Measurements from ENCODE around the gene AHDC1. TPM values are rescaled to one million over a fixed set of nuclear protein-coding genes. Genes with fewer than 3 reads are reported as not detected.

The AHDC1 gene
- total and polyA plus RNA-seq, 2 of the 13 experiments (the other 11 are each of a cell fraction or from before 2014, with no cell fraction given), result 1.0 to 2.7 TPM

- TF ChIP-seq, protein P1, sequence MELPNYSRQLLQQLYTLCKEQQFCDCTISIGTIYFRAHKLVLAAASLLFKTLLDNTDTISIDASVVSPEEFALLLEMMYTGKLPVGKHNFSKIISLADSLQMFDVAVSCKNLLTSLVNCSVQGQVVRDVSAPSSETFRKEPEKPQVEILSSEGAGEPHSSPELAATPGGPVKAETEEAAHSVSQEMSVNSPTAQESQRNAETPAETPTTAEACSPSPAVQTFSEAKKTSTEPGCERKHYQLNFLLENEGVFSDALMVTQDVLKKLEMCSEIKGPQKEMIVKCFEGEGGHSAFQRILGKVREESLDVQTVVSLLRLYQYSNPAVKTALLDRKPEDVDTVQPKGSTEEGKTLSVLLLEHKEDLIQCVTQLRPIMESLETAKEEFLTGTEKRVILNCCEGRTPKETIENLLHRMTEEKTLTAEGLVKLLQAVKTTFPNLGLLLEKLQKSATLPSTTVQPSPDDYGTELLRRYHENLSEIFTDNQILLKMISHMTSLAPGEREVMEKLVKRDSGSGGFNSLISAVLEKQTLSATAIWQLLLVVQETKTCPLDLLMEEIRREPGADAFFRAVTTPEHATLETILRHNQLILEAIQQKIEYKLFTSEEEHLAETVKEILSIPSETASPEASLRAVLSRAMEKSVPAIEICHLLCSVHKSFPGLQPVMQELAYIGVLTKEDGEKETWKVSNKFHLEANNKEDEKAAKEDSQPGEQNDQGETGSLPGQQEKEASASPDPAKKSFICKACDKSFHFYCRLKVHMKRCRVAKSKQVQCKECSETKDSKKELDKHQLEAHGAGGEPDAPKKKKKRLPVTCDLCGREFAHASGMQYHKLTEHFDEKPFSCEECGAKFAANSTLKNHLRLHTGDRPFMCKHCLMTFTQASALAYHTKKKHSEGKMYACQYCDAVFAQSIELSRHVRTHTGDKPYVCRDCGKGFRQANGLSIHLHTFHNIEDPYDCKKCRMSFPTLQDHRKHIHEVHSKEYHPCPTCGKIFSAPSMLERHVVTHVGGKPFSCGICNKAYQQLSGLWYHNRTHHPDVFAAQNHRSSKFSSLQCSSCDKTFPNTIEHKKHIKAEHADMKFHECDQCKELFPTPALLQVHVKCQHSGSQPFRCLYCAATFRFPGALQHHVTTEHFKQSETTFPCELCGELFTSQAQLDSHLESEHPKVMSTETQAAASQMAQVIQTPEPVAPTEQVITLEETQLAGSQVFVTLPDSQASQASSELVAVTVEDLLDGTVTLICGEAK (IDR thresholded peaks at IDR 0.05), result no peak
- TF ChIP-seq, protein P1 (CRISPR knock-in tag; IDR thresholded peaks at IDR 0.05), result no peak
- TF ChIP-seq TBX2 (CRISPR knock-in tag; IDR thresholded peaks at IDR 0.05; ENCODE audit: borderline replicate concordance), result 0 out of 2 replicates have a peak, but pooled peaks have one; percentile 16
- TF ChIP-seq MAX (IDR thresholded peaks at IDR 0.05), result no peak; the same call in 1 of the 2 replicates
- TF ChIP-seq HMGXB4 (CRISPR knock-in tag; IDR thresholded peaks at IDR 0.05; ENCODE audit: borderline replicate concordance in 1 of 2, low read depth in 1 of 2), result 0 out of 4 replicates have a peak, but pooled peaks of 1 of the 2 experiments have one; percentile 24
- TF ChIP-seq RXRB (CRISPR knock-in tag; IDR thresholded peaks at IDR 0.05; ENCODE audit: borderline replicate concordance), result peak; percentile 11; the same call in 1 of the 2 replicates
- peak; percentile 18; the same call in 1 of the 2 replicates for TF ChIP-seq PATZ1 (CRISPR knock-in tag; IDR thresholded peaks at IDR 0.05)
- no peak for TF ChIP-seq TEF (CRISPR knock-in tag; IDR thresholded peaks at IDR 0.05)
- TF ChIP-seq LCORL (IDR thresholded peaks at IDR 0.05), result no peak
- TF ChIP-seq LCORL (CRISPR knock-in tag; IDR thresholded peaks at IDR 0.05), result 0 out of 2 replicates have a peak, but pooled peaks have one; percentile 49
- no peak for TF ChIP-seq CCAR2 (optimal IDR thresholded peaks at IDR 0.05; ENCODE audit: low read depth, low read length)
- no peak for TF ChIP-seq RARG (CRISPR knock-in tag; IDR thresholded peaks at IDR 0.05; ENCODE audit: low read depth)
- no peak for TF ChIP-seq BCL3 (CRISPR knock-in tag; IDR thresholded peaks at IDR 0.05)
- TF ChIP-seq FOXK1 (CRISPR knock-in tag; IDR thresholded peaks at IDR 0.05; ENCODE audit: borderline replicate concordance, low read depth), result peak; percentile 77; the same call in 1 of the 2 replicates
Measured at GRCh38 chr1:27554293-27554692, 49.7 kb downstream of the AHDC1 start (continued).

All from HepG2 (cell line).